NCI-H2227 (cell line): Measurements from ENCODE around the gene MAP3K5.

Source experiments
- DNase-seq: peaks from one replicate; lab custom pipeline; 2025; ENCODE audit not compliant: unreplicated experiment; lab: John Stamatoyannopoulos, UW

The MAP3K5 gene

DNA sequence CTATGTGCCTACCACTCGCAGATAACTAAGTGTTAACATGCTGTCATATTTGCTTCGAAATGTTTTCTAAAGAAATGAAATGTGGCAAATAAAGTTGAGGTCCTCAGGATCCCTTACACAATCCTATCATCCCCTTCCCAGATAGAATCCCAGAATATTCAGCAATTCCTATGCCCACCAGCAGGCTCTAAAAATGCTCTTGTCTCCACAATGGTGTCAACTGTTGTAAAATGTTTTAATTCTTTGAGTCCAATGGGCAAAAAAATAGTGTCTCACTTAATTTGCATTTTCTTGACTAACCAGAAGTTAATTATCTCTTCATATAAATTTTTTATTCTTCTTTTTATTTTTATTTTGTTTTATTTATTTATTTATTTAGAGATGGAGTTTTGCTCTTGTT lies 138.2 kb downstream of the MAP3K5 start:
- no peak for DNase-seq

DNA sequence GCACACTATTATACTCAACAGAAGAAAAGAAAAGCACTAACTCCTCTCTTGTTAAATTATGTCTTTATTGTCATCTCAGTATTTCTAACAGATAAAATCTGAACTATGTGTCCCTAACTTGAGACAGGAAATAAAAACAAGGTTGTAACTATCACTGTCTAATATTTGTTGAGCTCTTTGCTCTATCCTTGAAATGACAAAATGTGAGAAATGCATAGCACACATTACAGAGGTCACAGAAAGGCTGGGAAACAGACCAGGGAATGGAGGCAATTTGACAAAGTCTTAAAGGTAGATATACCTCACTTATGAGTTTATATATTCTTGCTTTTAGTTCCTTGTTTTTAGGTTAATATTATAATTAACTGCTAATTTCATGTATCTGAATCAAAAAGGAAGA lies 139.6 kb downstream of the MAP3K5 start:
- no peak for DNase-seq

DNA sequence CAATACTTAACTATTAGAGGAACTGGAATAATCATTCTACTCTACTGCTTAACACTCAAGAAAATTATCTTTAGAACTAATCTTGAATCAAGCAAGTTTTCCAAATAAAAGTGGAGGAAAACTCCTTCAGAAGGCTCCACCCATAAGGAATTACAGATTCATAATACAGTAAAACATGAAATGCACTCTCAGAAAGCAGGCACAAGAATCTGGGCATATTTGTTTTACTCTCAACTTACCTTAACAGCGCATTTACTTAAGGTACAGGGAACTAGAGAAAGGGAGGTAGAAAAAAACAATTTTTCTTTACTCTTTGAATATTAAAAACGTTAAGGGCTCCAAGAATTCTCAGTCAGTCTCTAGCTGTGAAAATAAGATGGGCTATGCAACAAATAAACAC lies 140.3 kb downstream of the MAP3K5 start:
- DNase-seq = no peak

DNA sequence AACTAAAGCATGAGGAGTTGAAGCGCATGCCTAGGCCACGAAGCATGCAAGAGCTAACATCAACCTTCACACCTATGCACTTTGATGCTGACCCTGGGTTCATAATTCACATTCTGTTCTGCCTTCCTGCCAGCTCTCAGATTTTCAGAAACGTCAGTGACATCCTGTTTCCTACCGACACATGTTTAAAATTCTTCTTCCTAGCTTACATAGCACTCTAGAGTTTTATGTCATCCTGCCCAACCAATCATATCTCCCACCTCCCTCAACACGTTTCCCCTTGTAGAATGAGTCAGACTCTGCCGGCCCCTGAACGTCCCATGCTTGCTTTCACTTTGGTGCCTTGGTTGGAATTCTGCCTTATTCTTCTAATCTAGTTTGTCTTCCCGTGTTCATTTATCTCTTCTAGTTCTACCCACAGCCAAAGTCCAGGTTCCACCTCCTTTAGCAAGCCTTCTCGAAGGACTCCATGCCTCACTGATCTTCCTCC lies 144.9 kb downstream of the MAP3K5 start:
- DNase-seq = no peak

DNA sequence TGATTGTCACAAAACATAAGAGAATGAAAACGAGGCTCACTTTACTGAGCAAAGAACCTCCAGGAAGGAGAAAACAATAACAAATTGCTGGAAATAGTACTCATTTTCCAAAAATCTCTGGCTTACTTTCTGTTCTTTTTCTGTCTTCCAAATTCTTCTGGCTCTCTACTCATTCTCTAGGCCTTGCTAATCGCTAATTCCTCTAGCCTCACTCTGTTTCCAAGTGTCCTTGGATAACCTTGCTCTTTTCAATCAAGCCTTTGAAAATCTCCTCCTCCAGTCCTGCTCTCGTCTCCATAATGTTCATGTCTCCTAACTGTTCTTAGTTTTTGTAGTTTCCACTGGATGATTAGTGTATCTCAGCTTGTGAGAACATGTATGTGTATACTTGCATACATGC lies 145.9 kb downstream of the MAP3K5 start:
- no peak for DNase-seq

DNA sequence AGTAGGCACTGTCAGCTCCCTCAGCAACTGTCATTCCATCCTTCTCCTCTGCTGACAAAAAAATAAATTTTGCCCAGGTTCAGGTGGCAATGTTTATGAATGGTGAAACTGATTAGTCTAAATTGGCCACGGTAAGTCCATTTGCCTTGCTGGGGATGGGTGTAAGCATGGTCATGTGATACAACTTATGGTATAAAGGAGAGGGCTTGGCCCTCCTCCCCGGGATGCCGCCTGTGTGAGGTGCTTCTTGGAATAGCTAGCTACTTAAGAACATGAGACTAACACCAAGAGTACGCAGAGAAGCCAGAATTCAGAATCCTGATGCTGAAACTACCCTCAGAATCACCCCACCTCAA lies 147.7 kb downstream of the MAP3K5 start:
- DNase-seq = no peak

DNA sequence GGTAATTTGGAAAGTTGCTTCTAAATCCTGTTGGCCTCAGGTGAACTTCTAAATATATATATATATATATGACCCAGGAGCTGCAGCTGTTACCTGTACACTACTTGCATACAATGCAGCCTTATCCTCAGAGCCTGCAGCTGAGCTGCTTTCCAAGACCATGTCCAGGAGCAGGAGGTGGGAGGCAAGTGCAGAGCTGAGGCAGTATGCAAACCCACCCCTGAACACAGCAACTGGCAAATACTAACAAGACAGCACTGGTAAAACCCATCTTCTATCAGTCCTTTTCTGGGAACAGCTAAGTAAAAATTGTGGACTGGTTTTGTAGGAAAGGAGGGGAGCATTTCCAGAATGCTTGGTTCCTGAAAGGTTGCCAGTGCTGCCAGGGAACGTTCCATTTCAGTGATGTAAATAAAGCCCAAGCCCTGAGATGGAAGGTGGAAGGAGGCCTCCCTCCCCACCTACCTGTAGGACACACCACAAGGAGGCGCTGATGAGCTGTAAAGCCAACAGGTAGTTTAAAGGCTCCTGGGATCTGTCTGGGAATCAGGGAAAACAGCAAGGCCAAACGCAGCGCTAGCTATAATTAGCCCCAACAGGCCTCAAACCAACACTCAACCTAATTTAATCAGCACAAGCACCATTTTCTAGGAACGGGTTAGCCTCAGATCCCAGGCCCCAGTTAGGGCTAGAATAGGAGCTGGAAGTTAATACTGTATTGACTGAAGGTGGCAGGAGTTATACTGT lies 148.3 kb downstream of the MAP3K5 start:
- DNase-seq = peak; percentile 78

DNA sequence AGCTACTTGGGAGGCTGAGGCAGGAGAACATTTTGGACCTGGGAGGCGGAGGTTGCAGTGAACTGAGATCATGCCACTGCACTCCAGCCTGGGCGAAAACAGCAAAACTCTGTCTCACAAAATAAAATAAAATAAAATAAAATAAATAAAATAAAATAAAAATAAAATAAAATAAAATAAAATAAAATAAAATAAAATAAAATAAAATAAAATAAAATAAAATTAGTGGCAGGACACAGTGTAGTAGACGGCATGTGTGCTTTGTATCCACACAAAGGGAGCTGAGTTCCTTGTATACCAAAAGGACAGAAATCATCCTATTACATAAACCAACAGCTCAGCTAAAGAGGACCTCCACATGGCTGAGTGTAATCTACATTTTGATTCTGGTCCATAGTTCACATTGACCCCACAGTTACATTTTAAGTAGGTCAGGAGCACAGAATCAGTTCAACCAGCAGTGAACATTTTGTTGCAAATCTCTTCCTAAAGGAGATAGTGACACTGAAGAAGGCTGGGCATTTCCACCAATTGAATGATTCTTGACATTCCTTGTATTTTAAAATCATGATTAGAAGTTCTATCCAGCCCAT lies 150.3 kb downstream of the MAP3K5 start:
- DNase-seq = no peak

DNA sequence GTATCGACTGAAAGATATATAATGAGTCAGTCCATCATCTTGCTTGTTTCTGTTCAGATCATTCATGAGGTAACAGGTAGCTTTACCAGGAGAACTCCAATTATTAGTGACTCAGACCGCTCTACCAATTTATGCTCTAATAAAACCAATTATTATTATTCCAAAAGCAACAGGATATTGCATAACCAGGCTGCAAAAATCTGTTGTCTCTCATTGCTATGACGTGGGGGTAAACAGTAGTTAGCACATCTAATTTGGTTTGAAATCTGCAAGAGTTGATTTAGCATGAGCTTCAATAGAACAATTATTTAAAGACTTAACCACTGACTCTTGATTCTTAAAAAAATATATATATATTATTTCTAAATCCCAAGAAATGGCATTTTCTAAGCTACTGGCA lies 151.1 kb downstream of the MAP3K5 start:
- DNase-seq = no peak

DNA sequence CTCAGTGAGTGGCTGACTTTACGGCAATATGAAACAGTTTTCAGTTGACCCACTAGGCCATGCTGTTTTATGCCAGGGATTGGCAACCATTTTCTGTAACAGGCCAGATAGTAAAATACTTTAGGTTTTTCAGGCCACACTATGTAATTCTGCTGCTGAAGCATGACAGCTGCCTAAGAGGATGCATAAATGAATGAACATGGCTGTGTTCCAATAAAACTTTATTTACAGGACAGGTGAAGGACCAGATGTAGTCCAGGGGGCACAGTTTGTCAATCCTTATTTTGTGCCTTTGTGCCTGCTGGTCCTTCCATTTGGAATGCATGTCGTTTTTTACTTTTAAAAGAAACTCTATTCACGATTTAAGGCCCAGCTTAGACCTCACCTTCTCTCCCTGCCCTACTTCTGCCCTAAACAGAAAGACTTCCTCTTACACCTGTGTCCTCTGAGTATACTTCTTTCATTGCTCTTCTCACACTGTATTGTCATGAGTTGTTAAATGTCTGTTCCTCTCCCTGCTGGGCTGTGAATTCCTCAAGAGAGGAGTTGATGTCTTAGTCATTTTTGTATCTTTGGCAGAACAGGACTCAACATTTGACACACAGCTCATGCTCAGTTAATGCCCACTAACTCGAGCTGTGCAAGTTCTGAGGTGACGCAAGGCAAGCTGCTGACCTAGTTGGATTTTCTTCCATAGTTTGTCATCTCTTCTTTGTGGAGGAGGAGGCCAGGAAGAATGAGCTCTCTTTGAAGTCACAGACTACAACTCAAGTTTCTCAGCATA lies 152.0 kb downstream of the MAP3K5 start:
- DNase-seq = no peak

DNA sequence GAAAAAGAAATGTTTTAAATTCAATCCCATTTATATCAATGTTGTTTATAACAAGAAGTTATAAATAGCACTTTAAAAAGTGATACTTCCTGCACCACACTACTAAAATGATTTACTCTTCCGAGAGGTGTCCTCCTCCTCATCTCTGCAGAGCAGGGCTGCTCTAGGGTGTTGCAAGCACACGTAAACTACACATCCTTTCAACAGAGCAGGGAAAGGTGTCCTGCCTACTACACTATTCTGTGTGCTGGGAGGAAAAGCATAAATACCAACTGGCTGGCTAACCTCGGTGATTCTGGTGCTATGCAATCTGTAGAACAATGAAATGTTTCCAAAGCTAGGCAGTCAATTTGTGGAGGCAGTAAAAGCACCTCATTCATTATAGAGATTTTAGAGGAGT lies 152.6 kb downstream of the MAP3K5 start:
- DNase-seq = no peak

DNA sequence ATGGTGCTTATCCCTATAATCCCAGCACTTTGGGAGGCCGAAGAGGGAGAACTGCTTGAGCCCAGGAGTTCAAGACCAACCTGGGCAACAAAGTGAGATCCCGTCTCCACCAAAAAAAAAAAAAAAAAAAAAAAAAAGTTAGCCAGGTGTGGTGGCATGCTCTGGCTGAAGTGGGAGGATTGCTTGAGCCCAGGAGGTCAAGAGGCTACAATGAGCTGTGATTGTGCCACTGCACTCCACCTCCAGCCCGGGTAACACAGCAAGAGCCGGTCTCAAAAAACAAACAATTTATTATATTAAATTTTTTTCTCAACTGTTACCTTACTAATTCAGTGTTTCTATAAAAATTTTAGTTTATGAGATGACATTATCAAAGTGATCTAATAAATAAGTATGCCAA lies 156.7 kb downstream of the MAP3K5 start:
- DNase-seq = no peak

DNA sequence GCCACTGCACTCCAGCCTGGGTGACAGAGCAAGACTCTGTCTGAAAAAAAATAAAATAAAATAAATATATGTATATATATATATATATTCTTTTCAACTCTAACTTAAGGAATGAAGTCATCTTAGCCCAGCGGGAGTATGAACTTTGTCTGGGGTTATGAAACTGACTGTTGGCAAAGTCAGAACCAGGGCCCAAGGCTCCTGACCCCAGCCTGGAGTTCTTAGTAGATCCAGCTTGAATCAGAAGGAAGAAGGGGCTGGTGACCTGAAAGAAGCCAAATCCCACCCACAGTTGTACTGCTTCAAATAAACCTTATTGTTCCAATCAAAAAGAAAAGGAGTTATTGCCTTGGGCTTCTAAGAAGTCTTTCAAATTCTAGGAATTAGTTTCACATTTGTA lies 158.9 kb downstream of the MAP3K5 start:
- no peak for DNase-seq

DNA sequence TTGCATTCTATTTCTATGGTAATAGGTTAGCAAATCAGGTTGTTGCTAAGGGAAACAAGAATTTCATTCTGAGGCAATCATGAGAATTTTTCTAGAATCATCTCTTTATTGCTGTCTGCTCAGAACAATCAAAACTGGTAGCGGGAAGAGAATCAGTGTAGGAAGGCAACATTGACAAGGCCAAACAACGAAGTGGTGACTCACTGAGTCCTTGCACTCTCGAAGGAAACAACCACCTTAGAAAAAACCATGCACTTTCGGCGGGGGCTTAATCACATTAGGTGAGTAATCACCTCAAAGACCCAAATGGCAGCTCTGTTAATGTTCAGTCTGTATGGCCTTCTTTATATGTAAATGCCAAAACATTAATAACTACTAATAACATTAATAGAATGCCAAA lies 163.3 kb downstream of the MAP3K5 start:
- DNase-seq = no peak

DNA sequence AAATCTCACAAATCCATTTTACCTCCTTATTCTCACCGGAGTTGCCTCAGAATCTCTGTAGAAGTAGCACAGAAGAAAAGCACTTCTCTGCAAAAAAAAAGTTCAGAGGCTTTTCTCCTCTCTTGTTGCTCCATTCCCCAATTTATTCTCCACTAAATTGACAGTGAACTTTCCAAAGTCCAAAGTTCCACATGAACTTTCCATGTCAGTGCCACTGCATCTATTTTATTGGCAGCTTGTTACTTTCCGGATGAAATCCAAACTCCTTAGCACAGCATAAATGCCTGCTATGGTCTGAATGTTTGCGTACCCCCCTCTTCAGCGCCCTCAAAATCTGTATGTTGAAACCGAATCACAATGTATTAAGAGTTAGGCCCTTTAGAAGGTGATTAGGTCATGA lies 165.1 kb downstream of the MAP3K5 start:
- no peak for DNase-seq

DNA sequence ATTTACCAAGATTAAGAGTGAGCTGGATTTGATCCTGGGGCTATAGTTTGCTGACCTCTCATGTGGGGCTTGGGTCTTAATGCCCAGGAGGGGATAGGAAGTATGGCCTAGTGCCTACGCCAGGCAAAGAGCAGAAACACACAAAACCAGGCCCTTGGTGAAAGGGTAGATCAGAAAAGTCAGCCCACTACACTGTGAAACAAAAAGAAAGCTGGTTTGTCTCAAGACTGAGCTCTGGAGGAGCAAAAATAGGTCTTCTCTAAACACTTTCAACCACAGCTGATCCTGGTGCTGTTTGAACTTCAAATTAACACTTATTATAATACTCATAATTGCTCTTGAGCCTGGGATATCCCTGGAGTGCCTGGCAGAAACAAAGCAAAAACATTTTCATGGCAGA lies 167.0 kb downstream of the MAP3K5 start:
- no peak for DNase-seq

DNA sequence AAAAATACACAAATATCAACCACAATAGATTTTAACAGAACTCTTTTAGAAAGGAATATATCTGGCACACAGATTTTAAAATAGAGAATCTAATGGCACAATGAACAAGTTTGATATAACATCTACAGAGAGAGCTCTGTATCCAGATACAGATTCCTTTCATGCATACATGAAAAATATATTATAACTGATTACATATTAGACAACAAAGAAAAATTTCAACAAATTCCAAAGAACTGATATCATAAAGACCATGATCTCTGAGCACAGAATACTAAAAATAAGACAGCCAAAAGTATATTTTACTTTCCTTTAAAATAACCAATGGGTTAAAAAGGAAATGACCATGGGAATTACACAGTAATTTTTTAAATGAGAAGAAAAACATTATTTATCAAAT lies 167.9 kb downstream of the MAP3K5 start:
- no peak for DNase-seq

DNA sequence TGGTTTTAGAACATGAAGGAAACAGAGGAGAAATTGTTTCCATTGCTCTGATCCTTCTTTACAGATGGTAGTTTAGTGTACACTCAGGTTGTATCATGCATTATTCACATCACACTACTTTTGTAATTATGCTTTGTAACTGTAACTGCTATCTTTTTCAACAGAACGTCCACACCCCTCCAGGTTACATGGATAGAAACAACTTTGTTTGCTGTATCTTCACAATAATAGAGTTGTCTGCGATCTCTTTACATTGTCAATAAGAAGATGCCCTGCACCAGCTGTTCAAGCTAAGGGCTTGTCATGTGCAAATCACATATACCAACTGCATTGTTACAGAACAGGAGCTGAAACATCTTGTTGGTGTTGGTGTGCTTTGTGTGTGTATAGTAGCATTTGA lies 174.2 kb downstream of the MAP3K5 start:
- no peak for DNase-seq

DNA sequence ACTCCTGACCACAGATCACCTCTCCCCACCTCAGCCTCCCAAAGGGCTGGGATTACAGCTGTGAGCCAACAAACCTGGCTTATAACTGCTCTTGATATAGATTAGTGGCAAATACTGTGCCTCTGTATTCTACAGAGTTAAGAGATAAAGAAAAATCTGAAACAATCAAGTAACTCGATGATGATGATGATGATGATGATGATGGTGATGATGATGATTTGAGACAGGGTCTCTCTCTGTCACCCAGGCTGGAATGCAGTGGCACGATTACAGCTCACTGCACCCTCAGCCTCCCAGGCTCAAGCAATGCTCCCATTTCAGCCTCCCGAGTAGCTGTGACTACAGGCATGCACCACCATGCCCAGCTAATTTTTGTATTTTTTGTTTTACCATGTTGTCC lies 175.8 kb downstream of the MAP3K5 start:
- DNase-seq = no peak

DNA sequence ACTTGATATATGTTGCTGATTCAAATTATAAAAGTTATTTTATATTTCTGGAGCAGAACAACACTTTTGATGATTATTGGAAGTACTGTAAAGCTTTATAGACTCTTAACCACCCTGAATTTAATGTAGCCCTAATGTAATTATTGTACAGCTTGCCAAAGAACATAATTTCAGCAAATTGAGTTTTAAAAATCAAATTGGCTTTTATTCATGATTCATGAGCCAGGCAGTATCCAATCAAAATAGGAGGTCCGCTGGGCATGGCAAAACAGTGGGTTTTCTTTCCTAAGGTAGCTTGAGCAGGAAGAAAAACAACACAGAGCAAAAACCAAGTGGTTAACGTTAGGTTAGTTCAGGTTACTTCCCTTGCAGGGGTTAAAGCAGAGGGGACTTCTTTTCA lies 177.3 kb downstream of the MAP3K5 start:
- no peak for DNase-seq

DNA sequence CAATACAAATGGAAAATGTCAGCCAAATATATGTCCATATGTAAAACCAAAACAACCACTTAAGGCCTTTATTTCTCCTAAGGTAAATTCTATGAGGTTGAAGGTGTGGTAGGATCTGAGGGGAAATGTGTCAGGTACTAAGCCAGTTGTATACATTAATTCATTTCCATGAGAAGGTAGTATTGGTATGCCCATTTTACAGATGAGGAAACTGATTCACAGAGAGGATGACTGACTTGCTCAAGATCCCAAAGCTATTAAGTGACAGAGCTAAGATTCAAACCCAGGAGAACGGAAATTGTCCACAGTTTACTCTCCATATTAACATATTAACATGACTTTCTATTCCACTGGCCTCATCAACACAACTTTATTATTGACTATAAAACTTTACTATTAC lies 177.9 kb downstream of the MAP3K5 start:
- DNase-seq = no peak

DNA sequence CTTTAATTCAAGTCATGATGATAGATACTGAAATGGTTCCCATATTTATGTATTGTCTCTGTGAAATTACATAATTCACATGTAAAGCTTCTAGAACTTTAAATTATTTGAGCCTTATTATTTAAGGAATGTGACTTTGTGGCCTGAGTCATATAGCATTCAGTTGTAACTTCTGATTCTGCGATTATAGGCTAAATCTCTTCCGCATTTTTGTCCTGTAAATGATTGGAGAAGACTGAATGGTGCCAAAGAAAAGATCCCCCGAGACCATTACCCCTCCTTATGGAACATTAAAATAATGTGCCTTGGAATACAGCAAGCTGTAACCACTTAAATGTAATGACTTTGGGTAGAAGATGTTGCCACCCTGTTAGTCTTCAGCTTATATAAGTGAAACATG lies 178.8 kb downstream of the MAP3K5 start:
- no peak for DNase-seq
